Fibroblast of lung (primary cell): ENCODE data around the gene DGKA.

Experiments
- CTCF ChIP-seq, 2 donors: IDR thresholded peaks in 1 of 2; conservative IDR thresholded peaks in 1 of 2; 1 replicate in 1 of 2; 2 replicates in 1 of 2; pipeline ENCODE4 v1.5.1; 2011 to 2012; ENCODE audit warnings: low read length in 2 of 2, control low read depth in 1 of 2, inconsistent platforms in 1 of 2, low read depth in 1 of 2, mild to moderate bottlenecking in 1 of 2
- EZH2 ChIP-seq: IDR thresholded peaks from 2 replicates; pipeline ENCODE4 v1.5.1; 2012; ENCODE audit warnings: low read length, control low read depth, mild to moderate bottlenecking; ENCODE audit errors: missing control alignments

GRCh38 chr12:55899082-55899481, 31.9 kb upstream of the DGKA start:
- TF ChIP-seq CTCF (conservative IDR thresholded peaks at IDR 0.05 in 1 of 2, IDR thresholded peaks at IDR 0.05 in 1 of 2; ENCODE audit: low read depth in 1 of 2, low read length in 2 of 2) (no peak), EZH2 (no peak)
